Keratinocyte (primary cell): Measurements from ENCODE around the gene TRAF2. TPM values are rescaled to one million over a fixed set of nuclear protein-coding genes. Genes with fewer than 3 reads are reported as not detected.
"Not testable (repeated sequence)": the region's sequence is repeated elsewhere in the genome, so short reads cannot be mapped to it uniquely, and the experiment has no call there.

Experiments used
- DNase-seq: peaks from one replicate; pipeline ENCODE4 v3.0.0-alpha.2; 2011; ENCODE audit warnings: low read depth, missing footprints, low spot score
- FAIRE-seq: peaks from 2 replicates; lab custom pipeline; 2011; peaks lifted over from hg19 to GRCh38; lab: Jason Lieb, UNC
- H2AFZ ChIP-seq: 2 replicates; pipeline ENCODE4 v1.6.0; 2012; ENCODE audit warnings: low read length, control low read depth, inconsistent platforms; ENCODE audit not compliant: control insufficient read depth
- H3K27ac ChIP-seq: 2 replicates; pipeline ENCODE4 v1.5.1; 2011; ENCODE audit warnings: low read length; ENCODE audit not compliant: control insufficient read depth, insufficient read depth
- H3K27me3 ChIP-seq: 3 replicates; pipeline ENCODE4 v1.6.0; 2011; ENCODE audit warnings: low read length; ENCODE audit not compliant: control insufficient read depth, insufficient read depth; ENCODE audit errors: extremely low read depth
- H3K36me3 ChIP-seq, 2 experiments: 2 replicates in 1 of 2; 3 replicates in 1 of 2; pipeline ENCODE4 v1.5.1; 2011; ENCODE audit warnings: low read length in 2 of 2, mild to moderate bottlenecking in 1 of 2; ENCODE audit not compliant: control insufficient read depth in 2 of 2, insufficient read depth in 2 of 2; ENCODE audit errors: extremely low read depth in 1 of 2
- H3K4me1 ChIP-seq: 3 replicates; pipeline ENCODE4 v1.5.1; 2011; ENCODE audit warnings: low read length; ENCODE audit not compliant: control insufficient read depth, insufficient read depth; ENCODE audit errors: extremely low read depth
- H3K4me2 ChIP-seq: 3 replicates; pipeline ENCODE4 v1.6.0; 2011; ENCODE audit warnings: low read depth, low read length; ENCODE audit not compliant: control insufficient read depth, insufficient read depth; ENCODE audit errors: extremely low read depth
- H3K4me3 ChIP-seq, 3 experiments: fragments of 200-600 bp in 1 of 3; sonication (generic) in 1 of 3; 2 replicates in 2 of 3; 3 replicates in 1 of 3; pipeline ENCODE4 v1.5.1; 2011 to 2016; ENCODE audit warnings: low read length in 3 of 3, mild to moderate bottlenecking in 3 of 3, control low read depth in 2 of 3, inconsistent platforms in 1 of 3, low read depth in 1 of 3, mixed read lengths in 1 of 3, mixed run types in 1 of 3, moderate library complexity in 1 of 3; ENCODE audit not compliant: control insufficient read depth in 2 of 3, insufficient read depth in 2 of 3; ENCODE audit errors: extremely low read depth in 1 of 3
- H3K79me2 ChIP-seq: 2 replicates; pipeline ENCODE4 v1.6.0; 2012; ENCODE audit warnings: low read length; ENCODE audit not compliant: control insufficient read depth, insufficient read depth
- H3K9ac ChIP-seq: 3 replicates; pipeline ENCODE4 v1.6.0; 2011; ENCODE audit warnings: low read length; ENCODE audit not compliant: control insufficient read depth, insufficient read depth; ENCODE audit errors: extremely low read depth
- H3K9me1 ChIP-seq: 3 replicates; pipeline ENCODE4 v1.6.0; 2011; ENCODE audit warnings: low read length; ENCODE audit not compliant: control insufficient read depth, insufficient read depth; ENCODE audit errors: extremely low read depth
- H3K9me3 ChIP-seq: 2 replicates; pipeline ENCODE4 v1.5.1; 2012; ENCODE audit warnings: low read depth, low read length; ENCODE audit not compliant: control insufficient read depth
- H4K20me1 ChIP-seq: 3 replicates; pipeline ENCODE4 v1.6.0; 2011; ENCODE audit warnings: low read length; ENCODE audit not compliant: control insufficient read depth, insufficient read depth; ENCODE audit errors: extremely low read depth
- CTCF ChIP-seq, 3 experiments: IDR thresholded peaks in 1 of 3; conservative IDR thresholded peaks in 1 of 3; optimal IDR thresholded peaks in 1 of 3; 2 replicates in 2 of 3; 3 replicates in 1 of 3; pipeline versions ENCODE3 to v1.5.1; 2011; ENCODE audit warnings: low read length in 3 of 3, mild to moderate bottlenecking in 3 of 3, moderate library complexity in 2 of 3, control low read depth in 1 of 3, inconsistent platforms in 1 of 3; ENCODE audit not compliant: insufficient read depth in 2 of 3; ENCODE audit errors: extremely low read depth in 1 of 3
- EZH2 ChIP-seq: IDR thresholded peaks from one replicate; pipeline ENCODE4 v1.6.1; 2012; ENCODE audit warnings: inconsistent platforms, mild to moderate bottlenecking, low read length, moderate library complexity
- dilution Hi-C: fragments of 300-500 bp; cut with MboI; formaldehyde crosslinking; loops from one replicate; pipeline ENCODE4 v1.7.0; 2020; ENCODE audit warnings: low sequenced_read_pairs; ENCODE audit not compliant: extremely low pct_ligation_motif_present
- polyA plus RNA-seq, 5 experiments: library from polyadenylated mRNA; depleted of rRNA in 3 of 5; stranded (reverse) in 3 of 5; stranded (forward) in 1 of 5; unstranded in 1 of 5; fragments of >200 nt; gene quantifications; 1 replicate in 1 of 5; 2 replicates in 3 of 5; 3 replicates in 1 of 5; pipeline versions ENCODE4 v1.2.1 to v1.2.3, GENCODE V29; 2011 to 2012; ENCODE audit warnings: missing spikeins in 2 of 5, low read depth in 1 of 5, low replicate concordance in 1 of 5

The TRAF2 gene
- polyA plus RNA-seq, 1 donor (not counting 4 experiments of a cell fraction or from before 2014, with no cell fraction given) = 9.9 TPM

DNA sequence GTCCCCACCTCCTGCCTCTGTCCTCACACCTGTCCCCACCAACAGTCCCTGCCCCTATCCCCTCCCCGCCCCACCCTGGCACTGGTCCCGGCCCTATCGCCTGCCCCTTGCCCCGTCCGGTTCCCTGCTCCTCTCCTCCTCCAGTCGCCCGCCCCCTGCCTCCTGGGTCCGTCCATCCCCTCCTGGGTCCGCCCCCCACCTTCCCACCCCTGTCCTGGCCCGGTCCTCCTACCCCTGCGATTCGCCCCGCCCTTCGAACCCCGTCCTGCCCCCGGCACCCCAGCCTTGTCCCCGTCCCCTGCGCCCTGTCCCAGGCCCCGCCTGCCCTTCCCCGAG, 20.6 kb upstream of the TRAF2 start:
- dilution Hi-C loops = no loop called here
- Histone ChIP-seq H3K27ac (peak overlapping the region; percentile 52), H3K36me3 (peaks cover 22% of the 10 kb centered on the region in 2 experiments), H3K9me1 (no peaks in the 10 kb centered on the region), H3K9ac (peak overlapping the region; percentile 73), H3K4me2 (peak overlapping the region; percentile 58), H3K4me3 (peak overlapping the region; percentile 75 to 87 (median 79)), H4K20me1 (peaks cover 8% of the 10 kb centered on the region), H3K79me2 (peaks cover 21% of the 10 kb centered on the region), H2AFZ (no peak overlapping the region), H3K9me3 (no peaks in the 10 kb centered on the region), H3K27me3 (no peaks in the 10 kb centered on the region), H3K4me1 (peaks cover 2% of the 10 kb centered on the region)
- FAIRE-seq (no peak), DNase-seq (no peak)
- TF ChIP-seq CTCF (optimal IDR thresholded peaks at IDR 0.05 in 1 of 3, IDR thresholded peaks at IDR 0.05 in 1 of 3, conservative IDR thresholded peaks at IDR 0.05 in 1 of 3; ENCODE audit: extremely low read depth in 1 of 3, insufficient read depth in 2 of 3, low read length in 3 of 3) = no peak
- TF ChIP-seq EZH2 = no peak

DNA sequence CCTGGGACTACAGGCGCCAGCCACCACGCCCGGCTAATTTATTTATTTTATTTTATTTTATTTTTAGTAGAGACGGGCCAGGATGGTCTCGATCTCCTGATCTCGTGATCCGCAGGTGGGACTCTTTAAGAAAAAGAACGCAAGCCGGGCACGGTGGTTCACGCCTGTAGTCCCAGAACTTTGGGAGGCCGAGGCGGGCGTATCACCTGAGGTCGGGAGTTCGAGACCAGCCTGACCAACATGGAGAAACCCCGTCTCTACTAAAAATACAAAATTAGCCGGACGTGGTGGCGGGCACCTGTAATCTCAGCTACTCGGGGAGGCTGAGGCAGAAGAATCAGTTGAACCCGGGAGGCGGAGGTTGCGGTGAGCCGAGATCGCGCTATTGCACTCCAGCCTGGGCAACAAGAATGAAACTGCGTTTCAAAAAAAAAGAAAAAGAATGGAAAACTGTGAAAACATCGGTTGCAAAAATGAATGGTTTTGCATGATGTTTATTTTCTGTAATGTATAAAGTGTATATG, 19.4 kb upstream of the TRAF2 start:
- H3K9me3 ChIP-seq, H3K4me1 ChIP-seq, H3K9ac ChIP-seq, H3K9me1 ChIP-seq, FAIRE-seq, DNase-seq, H2AFZ ChIP-seq, H4K20me1 ChIP-seq, dilution Hi-C loops, H3K27me3 ChIP-seq: not testable (repeated sequence)
- H3K79me2 ChIP-seq = peaks cover 21% of the 10 kb centered on the region
- H3K4me3 ChIP-seq = peak overlapping the region; percentile 56 to 87 (median 64)
- H3K4me2 ChIP-seq = peak overlapping the region; percentile 48
- peak overlapping the region; percentile 31 for H3K27ac ChIP-seq
- peaks cover 18% of the 10 kb centered on the region in 2 experiments for H3K36me3 ChIP-seq

GRCh38 chr9:136867480-136867879, 18.8 kb upstream of the TRAF2 start:
- TF ChIP-seq EZH2 = no peak
- TF ChIP-seq CTCF (optimal IDR thresholded peaks at IDR 0.05 in 1 of 3, IDR thresholded peaks at IDR 0.05 in 1 of 3, conservative IDR thresholded peaks at IDR 0.05 in 1 of 3; ENCODE audit: extremely low read depth in 1 of 3, insufficient read depth in 2 of 3, low read length in 3 of 3) = no peak
- DNase-seq (no peak), FAIRE-seq (no peak)
- Histone ChIP-seq H3K9me3 (no peaks in the 10 kb centered on the region), H3K27me3 (no peaks in the 10 kb centered on the region), H3K4me2 (no peak overlapping the region), H3K4me3 (no peak overlapping the region), H2AFZ (no peak overlapping the region), H3K27ac (no peak overlapping the region), H3K4me1 (peaks cover 2% of the 10 kb centered on the region), H3K9ac (no peak overlapping the region), H3K79me2 (peaks cover 21% of the 10 kb centered on the region), H4K20me1 (peaks cover 3% of the 10 kb centered on the region), H3K36me3 (peaks cover 12% of the 10 kb centered on the region in 2 experiments), H3K9me1 (no peaks in the 10 kb centered on the region)
- dilution Hi-C loops = no loop called here
